MCF 10A (cell line): Measurements from ENCODE around the gene TMEM248. TPM values are rescaled to one million over a fixed set of nuclear protein-coding genes. Genes with fewer than 3 reads are reported as not detected.
A peak's percentile ranks its signal among the peaks of the same experiment; 100 is the strongest.
"Not testable (repeated sequence)": the region's sequence is repeated elsewhere in the genome, so short reads cannot be mapped to it uniquely, and the experiment has no call there.

Experiments
- BruUV-seq: library from RNA; stranded (reverse); fragments of 400-500 nt; replicated peaks from 2 replicates; lab custom pipeline; 2021; lab: Mats Ljungman, UMichigan
- CTCF ChIA-PET: fragments of 300-600 bp; sonication (Branson Sonifier 250); formaldehyde crosslinking; extraction: SDS; loops from one replicate; lab custom pipeline; 2021; ENCODE audit warnings: antibody characterized with exemption, inconsistent platforms; lab: Yijun Ruan, JAX
- POLR2A ChIA-PET: fragments of 300-600, 350-650 bp; sonication (Branson Sonifier 250); formaldehyde crosslinking; extraction: SDS; loops from one replicate; lab custom pipeline; 2020; ENCODE audit warnings: antibody characterized with exemption, inconsistent platforms; lab: Yijun Ruan, JAX
- DNase-seq: peaks from one replicate; pipeline ENCODE4 v3.0.0-alpha.2; 2018; ENCODE audit not compliant: unreplicated experiment
- H3K27ac Mint-ChIP-seq: one replicate; pipeline ENCODE4 v1.8.0; 2022; ENCODE audit warnings: mild to moderate bottlenecking, low read depth, mixed read lengths; ENCODE audit not compliant: unreplicated experiment
- H3K27me3 Mint-ChIP-seq: one replicate; pipeline ENCODE4 v1.8.0; 2022; ENCODE audit warnings: mixed read lengths; ENCODE audit not compliant: insufficient read depth, unreplicated experiment
- H3K36me3 Mint-ChIP-seq: one replicate; pipeline ENCODE4 v1.8.0; 2022; ENCODE audit warnings: mild to moderate bottlenecking, moderate library complexity, mixed read lengths; ENCODE audit not compliant: insufficient read depth, unreplicated experiment
- H3K4me1 Mint-ChIP-seq: one replicate; pipeline ENCODE4 v1.8.0; 2022; ENCODE audit warnings: mixed read lengths; ENCODE audit not compliant: insufficient read depth, unreplicated experiment
- H3K4me3 Mint-ChIP-seq: one replicate; pipeline ENCODE4 v1.8.0; 2022; ENCODE audit warnings: mild to moderate bottlenecking, moderate library complexity, mixed read lengths; ENCODE audit not compliant: unreplicated experiment
- H3K9me3 Mint-ChIP-seq: one replicate; pipeline ENCODE4 v1.8.0; 2022; ENCODE audit warnings: mixed read lengths; ENCODE audit not compliant: unreplicated experiment
- CTCF ChIP-seq: fragments of 200-600 bp; IDR thresholded peaks from one replicate; pipeline ENCODE4 v1.8.0; 2022; ENCODE audit warnings: antibody characterized with exemption, mild to moderate bottlenecking; ENCODE audit not compliant: unreplicated experiment
- intact Hi-C: fragments of 100-400 bp; cut with micrococcal nuclease; formaldehyde crosslinking; loops from 2 replicates; pipeline ENCODE4 v1.14.1; 2022
- total RNA-seq: library from RNA; stranded (reverse); gene quantifications from 2 replicates; pipeline ENCODE4 v1.2.3, GENCODE V29; 2022

TMEM248 gene
- total RNA-seq, 1 experiment from 2014 or later, result 75.7 TPM

- no peak for TF ChIP-seq CTCF
- no peaks in the 10 kb centered on the region for H3K4me1 Mint-ChIP-seq
- BruUV-seq, result no TSS peak
- no peak overlapping the region for H3K4me3 Mint-ChIP-seq
- no peak for DNase-seq
- H3K36me3 Mint-ChIP-seq, result no peaks in the 10 kb centered on the region
- ChIA-PET CTCF (no interaction called here), POLR2A (no interaction called here)
- intact Hi-C loops, result no loop called here
- H3K9me3 Mint-ChIP-seq, result peaks cover 8% of the 10 kb centered on the region
- H3K27me3 Mint-ChIP-seq, result no peaks in the 10 kb centered on the region
- no peak overlapping the region for H3K27ac Mint-ChIP-seq
Measured at GRCh38 chr7:66974986-66975590, 54.1 kb downstream of the TMEM248 start.

GRCh38 chr7:66978312-66978711 lies 57.3 kb downstream of the TMEM248 start:
- H3K9me3 Mint-ChIP-seq, result peaks cover 16% of the 10 kb centered on the region
- H3K4me1 Mint-ChIP-seq, DNase-seq, CTCF ChIA-PET, H3K4me3 Mint-ChIP-seq, H3K27me3 Mint-ChIP-seq, BruUV-seq, H3K36me3 Mint-ChIP-seq, H3K27ac Mint-ChIP-seq, intact Hi-C loops: not testable (repeated sequence)
- POLR2A ChIA-PET, result interaction anchor here (1.8 kb wide), 1 partner anchor 8 kb away, joined by 6 read pairs; no protein-coding TSS in a partner anchor

- CTCF ChIA-PET, result interaction anchor here (0.6 to 1.1 kb wide), 2 partner anchors 25 to 895 kb away, joined by 3 to 5 read pairs; no protein-coding TSS in a partner anchor
- DNase-seq, BruUV-seq, H3K27ac Mint-ChIP-seq, H3K4me3 Mint-ChIP-seq, H3K36me3 Mint-ChIP-seq, intact Hi-C loops, H3K27me3 Mint-ChIP-seq, H3K4me1 Mint-ChIP-seq: not testable (repeated sequence)
- POLR2A ChIA-PET, result interaction anchor here (0.7 to 1.5 kb wide), 2 partner anchors 28 to 37 kb away, joined by 3 read pairs; no protein-coding TSS in a partner anchor
- H3K9me3 Mint-ChIP-seq, result peaks cover 16% of the 10 kb centered on the region
Measured at GRCh38 chr7:66979013-66979412, 58.0 kb downstream of the TMEM248 start.

GRCh38 chr7:66980336-66980735 lies 59.3 kb downstream of the TMEM248 start:
- intact Hi-C loops, H3K36me3 Mint-ChIP-seq, CTCF ChIA-PET, BruUV-seq, H3K4me3 Mint-ChIP-seq, H3K27me3 Mint-ChIP-seq, DNase-seq, H3K4me1 Mint-ChIP-seq, H3K27ac Mint-ChIP-seq: not testable (repeated sequence)
- H3K9me3 Mint-ChIP-seq, result peaks cover 16% of the 10 kb centered on the region
- POLR2A ChIA-PET, result interaction anchor here (1.5 kb wide), 1 partner anchor 29 kb away, joined by 3 read pairs; no protein-coding TSS in a partner anchor

DNA sequence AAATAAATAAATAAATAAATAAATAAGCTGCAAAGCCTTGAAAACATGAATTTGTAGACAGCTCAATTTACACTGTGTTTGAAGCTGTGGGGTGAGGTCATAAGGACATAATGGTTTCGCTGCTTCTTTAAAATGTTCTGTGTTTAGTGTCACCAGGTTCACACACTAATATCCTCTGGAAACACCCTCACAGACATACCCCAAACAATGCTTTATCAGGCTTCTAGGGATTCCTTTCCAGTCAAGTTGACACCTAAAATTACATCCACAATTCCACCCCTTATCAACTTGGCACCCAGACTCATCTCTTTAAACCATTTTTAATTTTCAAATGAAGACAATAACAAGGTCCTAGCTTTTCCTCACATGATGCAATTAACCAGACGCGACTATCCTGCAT lies 68.5 kb downstream of the TMEM248 start:
- POLR2A ChIA-PET, H3K27ac Mint-ChIP-seq, H3K27me3 Mint-ChIP-seq, intact Hi-C loops, DNase-seq, CTCF ChIA-PET, H3K4me3 Mint-ChIP-seq, BruUV-seq, H3K9me3 Mint-ChIP-seq, H3K4me1 Mint-ChIP-seq: not testable (repeated sequence)
- peaks cover 85% of the 10 kb centered on the region for H3K36me3 Mint-ChIP-seq

- POLR2A ChIA-PET, result interaction anchor here (0.9 to 4.3 kb wide), 2 partner anchors 51 to 149 kb away, joined by 3 to 45 read pairs; no protein-coding TSS in a partner anchor
- CTCF ChIA-PET, result interaction anchor here (0.6 to 1.1 kb wide), 2 partner anchors 36 to 250 kb away, joined by 3 to 4 read pairs; no protein-coding TSS in a partner anchor
- H3K4me1 Mint-ChIP-seq, DNase-seq, BruUV-seq, H3K9me3 Mint-ChIP-seq, H3K27me3 Mint-ChIP-seq: not testable (repeated sequence)
- Mint-ChIP-seq H3K27ac (peak overlapping the region; percentile 100), H3K36me3 (peaks cover 70% of the 10 kb centered on the region), H3K4me3 (peak overlapping the region; percentile 97)
- intact Hi-C loops, result loop anchor here (2.0 to 10.0 kb wide), 2 partner anchors 41 to 149 kb away; no protein-coding TSS in a partner anchor
Measured at GRCh38 chr7:66994051-66994450, 73.0 kb downstream of the TMEM248 start.
